Measurements from ENCODE around the gene MAP2. TPM values are rescaled to one million over a fixed set of nuclear protein-coding genes. Genes with fewer than 3 reads are reported as not detected.

MAP2 gene
- total RNA-seq, 1 donor from 2014 or later = 7.2 TPM

DNA sequence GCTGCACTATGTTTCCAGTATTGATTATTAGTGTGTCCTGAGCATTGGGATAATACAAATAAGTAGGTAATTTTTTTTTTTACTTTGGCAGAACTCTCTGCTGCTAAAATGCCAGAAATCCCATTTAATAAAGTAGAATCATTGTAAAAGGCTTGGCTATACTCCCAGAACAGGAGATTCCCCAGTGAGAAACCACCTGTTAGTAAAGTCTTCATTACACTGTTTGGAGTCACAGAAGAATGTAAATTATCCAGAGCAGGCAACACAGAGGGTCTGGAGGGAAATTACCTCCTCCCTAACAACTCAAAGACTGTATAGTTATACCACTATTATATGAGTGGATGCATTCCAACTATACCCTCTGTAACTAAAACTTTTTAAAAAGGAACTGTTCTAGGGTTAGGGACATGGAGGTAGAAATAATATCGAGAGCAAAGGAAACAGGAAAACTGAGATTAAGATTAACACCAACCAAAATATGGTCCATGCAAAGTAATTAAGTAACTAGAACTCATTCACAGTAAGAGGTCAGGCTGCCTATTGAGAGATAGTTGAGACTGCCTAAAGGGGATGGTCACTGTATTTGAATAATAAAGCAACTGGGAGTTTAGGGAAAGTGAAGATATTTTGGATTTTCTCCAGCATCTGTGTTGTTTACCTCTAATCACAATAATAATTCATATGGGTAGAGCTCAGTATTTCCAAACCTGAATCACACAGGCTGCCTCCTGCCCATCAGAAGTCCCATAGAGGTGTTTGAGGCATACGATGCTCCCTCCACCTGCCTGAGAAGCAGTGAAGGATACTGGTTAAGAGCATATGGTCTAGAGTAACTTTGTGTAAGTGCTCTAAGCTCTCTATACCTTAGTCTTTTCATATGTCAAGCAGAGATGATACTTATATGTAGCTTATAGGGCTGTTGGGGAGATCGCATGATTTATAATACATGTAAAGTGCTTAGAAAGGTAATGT is 34.4 kb downstream of the MAP2 start:
- H3K27ac Mint-ChIP-seq (ENCODE audit: unreplicated experiment) = no peak overlapping the region
- TF ChIP-seq, protein P1, sequence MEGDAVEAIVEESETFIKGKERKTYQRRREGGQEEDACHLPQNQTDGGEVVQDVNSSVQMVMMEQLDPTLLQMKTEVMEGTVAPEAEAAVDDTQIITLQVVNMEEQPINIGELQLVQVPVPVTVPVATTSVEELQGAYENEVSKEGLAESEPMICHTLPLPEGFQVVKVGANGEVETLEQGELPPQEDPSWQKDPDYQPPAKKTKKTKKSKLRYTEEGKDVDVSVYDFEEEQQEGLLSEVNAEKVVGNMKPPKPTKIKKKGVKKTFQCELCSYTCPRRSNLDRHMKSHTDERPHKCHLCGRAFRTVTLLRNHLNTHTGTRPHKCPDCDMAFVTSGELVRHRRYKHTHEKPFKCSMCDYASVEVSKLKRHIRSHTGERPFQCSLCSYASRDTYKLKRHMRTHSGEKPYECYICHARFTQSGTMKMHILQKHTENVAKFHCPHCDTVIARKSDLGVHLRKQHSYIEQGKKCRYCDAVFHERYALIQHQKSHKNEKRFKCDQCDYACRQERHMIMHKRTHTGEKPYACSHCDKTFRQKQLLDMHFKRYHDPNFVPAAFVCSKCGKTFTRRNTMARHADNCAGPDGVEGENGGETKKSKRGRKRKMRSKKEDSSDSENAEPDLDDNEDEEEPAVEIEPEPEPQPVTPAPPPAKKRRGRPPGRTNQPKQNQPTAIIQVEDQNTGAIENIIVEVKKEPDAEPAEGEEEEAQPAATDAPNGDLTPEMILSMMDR (IDR thresholded peaks at IDR 0.05) = no peak
- H3K9me3 Mint-ChIP-seq (ENCODE audit: unreplicated experiment) = no peaks in the 10 kb centered on the region
- H3K4me3 Mint-ChIP-seq (ENCODE audit: unreplicated experiment) = no peak overlapping the region
- peaks cover 2% of the 10 kb centered on the region for H3K36me3 Mint-ChIP-seq (ENCODE audit: unreplicated experiment)
- no peak for DNase-seq (ENCODE audit: extremely low spot score, unreplicated experiment)
- no peaks in the 10 kb centered on the region for H3K27me3 Mint-ChIP-seq (ENCODE audit: unreplicated experiment)
- no peaks in the 10 kb centered on the region for H3K4me1 Mint-ChIP-seq (ENCODE audit: unreplicated experiment)

- TF ChIP-seq, protein P1 (IDR thresholded peaks at IDR 0.05) = no peak
- Mint-ChIP-seq H3K36me3 (ENCODE audit: unreplicated experiment) (peaks cover 2% of the 10 kb centered on the region), H3K9me3 (ENCODE audit: unreplicated experiment) (no peaks in the 10 kb centered on the region), H3K4me1 (ENCODE audit: unreplicated experiment) (no peaks in the 10 kb centered on the region), H3K27me3 (ENCODE audit: unreplicated experiment) (no peaks in the 10 kb centered on the region), H3K27ac (ENCODE audit: unreplicated experiment) (no peak overlapping the region), H3K4me3 (ENCODE audit: unreplicated experiment) (no peak overlapping the region)
- DNase-seq (ENCODE audit: extremely low spot score, unreplicated experiment) = no peak
Observed at GRCh38 chr2:209459359-209459758, 35.5 kb downstream of the MAP2 start.

- peaks cover 2% of the 10 kb centered on the region for H3K4me1 Mint-ChIP-seq (ENCODE audit: unreplicated experiment)
- no peaks in the 10 kb centered on the region for H3K9me3 Mint-ChIP-seq (ENCODE audit: unreplicated experiment)
- no peak overlapping the region for H3K27ac Mint-ChIP-seq (ENCODE audit: unreplicated experiment)
- no peak for DNase-seq (ENCODE audit: extremely low spot score, unreplicated experiment)
- H3K27me3 Mint-ChIP-seq (ENCODE audit: unreplicated experiment) = no peaks in the 10 kb centered on the region
- peaks cover 2% of the 10 kb centered on the region for H3K36me3 Mint-ChIP-seq (ENCODE audit: unreplicated experiment)
- TF ChIP-seq, protein P1 (IDR thresholded peaks at IDR 0.05) = no peak
- H3K4me3 Mint-ChIP-seq (ENCODE audit: unreplicated experiment) = no peak overlapping the region
Observed at GRCh38 chr2:209460151-209460761, 36.4 kb downstream of the MAP2 start.

DNA sequence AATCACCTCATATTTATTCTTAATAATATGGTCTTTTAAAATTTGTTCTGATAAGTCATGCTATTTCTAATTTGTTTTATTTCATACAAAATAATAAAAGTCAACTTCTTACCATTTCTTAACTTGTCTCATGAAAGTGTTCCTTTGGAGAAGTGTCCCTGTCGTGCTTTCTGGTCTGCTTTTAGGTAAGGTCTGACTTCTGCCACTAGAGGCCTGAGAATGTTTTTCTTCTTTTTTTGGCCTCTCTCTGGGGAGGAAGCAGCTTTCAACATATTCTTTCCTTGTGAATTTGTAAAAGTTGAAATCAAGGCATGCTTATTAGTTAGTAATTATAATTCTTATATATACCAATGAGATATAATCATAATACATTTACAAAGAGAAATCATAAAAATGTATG is 39.4 kb downstream of the MAP2 start:
- Mint-ChIP-seq H3K27ac (ENCODE audit: unreplicated experiment) (no peak overlapping the region), H3K4me3 (ENCODE audit: unreplicated experiment) (no peak overlapping the region), H3K9me3 (ENCODE audit: unreplicated experiment) (peaks cover 13% of the 10 kb centered on the region), H3K27me3 (ENCODE audit: unreplicated experiment) (no peaks in the 10 kb centered on the region), H3K4me1 (ENCODE audit: unreplicated experiment) (peaks cover 2% of the 10 kb centered on the region), H3K36me3 (ENCODE audit: unreplicated experiment) (peaks cover 4% of the 10 kb centered on the region)
- TF ChIP-seq, protein P1 (IDR thresholded peaks at IDR 0.05) = peak; percentile 32
- DNase-seq (ENCODE audit: extremely low spot score, unreplicated experiment) = no peak

GRCh38 chr2:209463835-209464234 is 40.0 kb downstream of the MAP2 start:
- Mint-ChIP-seq H3K36me3 (ENCODE audit: unreplicated experiment) (peaks cover 4% of the 10 kb centered on the region), H3K4me3 (ENCODE audit: unreplicated experiment) (no peak overlapping the region), H3K27me3 (ENCODE audit: unreplicated experiment) (no peaks in the 10 kb centered on the region), H3K9me3 (ENCODE audit: unreplicated experiment) (peaks cover 13% of the 10 kb centered on the region), H3K4me1 (ENCODE audit: unreplicated experiment) (peaks cover 2% of the 10 kb centered on the region), H3K27ac (ENCODE audit: unreplicated experiment) (no peak overlapping the region)
- TF ChIP-seq, protein P1 (IDR thresholded peaks at IDR 0.05) = no peak
- no peak for DNase-seq (ENCODE audit: extremely low spot score, unreplicated experiment)

Measured in osteocyte (in vitro differentiated cells).